ENCODE measurements around the gene VPS33B. TPM values are rescaled to one million over a fixed set of nuclear protein-coding genes. Genes with fewer than 3 reads are reported as not detected.
A peak's percentile ranks its signal among the peaks of the same experiment; 100 is the strongest.

VPS33B gene
- total RNA-seq, 1 donor from 2014 or later, result 20.5 TPM

- Mint-ChIP-seq H3K27ac (ENCODE audit: unreplicated experiment) (no peak overlapping the region), H3K9me3 (no peaks in the 10 kb centered on the region), H3K4me3 (peak overlapping the region; percentile 18), H3K4me1 (peaks cover 13% of the 10 kb centered on the region), H3K36me3 (ENCODE audit: low read depth) (peaks cover 13% of the 10 kb centered on the region), H3K27me3 (ENCODE audit: low read depth) (peaks cover 3% of the 10 kb centered on the region)
- no peak for DNase-seq (ENCODE audit: low read depth, low spot score)
- no peak for TF ChIP-seq CTCF (conservative IDR thresholded peaks at IDR 0.05)
These were observed 60.4 kb downstream of the VPS33B start for GRCh38 chr15:90962021-90962420.

GRCh38 chr15:90960298-90961091 is 61.9 kb downstream of the VPS33B start:
- no peak for DNase-seq (ENCODE audit: low read depth, low spot score)
- Mint-ChIP-seq H3K27me3 (ENCODE audit: low read depth) (peaks cover 3% of the 10 kb centered on the region), H3K36me3 (ENCODE audit: low read depth) (peaks cover 10% of the 10 kb centered on the region), H3K27ac (ENCODE audit: unreplicated experiment) (no peak overlapping the region), H3K4me3 (peak overlapping the region; percentile 62), H3K4me1 (peaks cover 23% of the 10 kb centered on the region), H3K9me3 (no peaks in the 10 kb centered on the region)
- TF ChIP-seq CTCF (conservative IDR thresholded peaks at IDR 0.05), result no peak

DNA sequence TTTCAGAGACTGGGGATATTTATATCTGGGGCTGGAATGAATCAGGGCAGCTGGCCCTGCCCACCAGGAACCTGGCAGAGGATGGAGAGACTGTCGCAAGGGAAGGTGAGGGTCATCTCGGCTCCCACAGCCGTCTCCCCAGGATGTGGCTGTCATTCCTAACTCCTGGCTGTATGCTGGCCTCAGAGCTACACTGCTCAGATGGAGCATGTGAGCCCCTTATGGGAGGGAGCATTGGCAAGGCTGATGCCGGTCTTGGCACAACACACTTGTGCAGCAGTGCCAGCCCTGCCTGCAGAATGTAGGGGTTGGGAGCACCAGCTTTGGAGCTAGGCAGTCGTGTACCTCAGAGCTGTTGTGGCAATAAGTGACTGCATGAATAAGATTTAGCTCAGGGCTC is 62.5 kb downstream of the VPS33B start:
- Mint-ChIP-seq H3K27me3 (ENCODE audit: low read depth) (peaks cover 3% of the 10 kb centered on the region), H3K36me3 (ENCODE audit: low read depth) (peaks cover 10% of the 10 kb centered on the region), H3K27ac (ENCODE audit: unreplicated experiment) (peak overlapping the region; percentile 57), H3K4me1 (peaks cover 23% of the 10 kb centered on the region), H3K9me3 (no peaks in the 10 kb centered on the region), H3K4me3 (peak overlapping the region; percentile 62)
- no peak for DNase-seq (ENCODE audit: low read depth, low spot score)
- TF ChIP-seq CTCF (conservative IDR thresholded peaks at IDR 0.05), result no peak

- H3K9me3 Mint-ChIP-seq, result no peaks in the 10 kb centered on the region
- no peak for DNase-seq (ENCODE audit: low read depth, low spot score)
- peaks cover 23% of the 10 kb centered on the region for H3K4me1 Mint-ChIP-seq
- peaks cover 3% of the 10 kb centered on the region for H3K27me3 Mint-ChIP-seq (ENCODE audit: low read depth)
- H3K27ac Mint-ChIP-seq (ENCODE audit: unreplicated experiment), result no peak overlapping the region
- H3K4me3 Mint-ChIP-seq, result peak overlapping the region; percentile 62
- no peak for TF ChIP-seq CTCF (conservative IDR thresholded peaks at IDR 0.05)
- peaks cover 10% of the 10 kb centered on the region for H3K36me3 Mint-ChIP-seq (ENCODE audit: low read depth)
These were observed 63.3 kb downstream of the VPS33B start for GRCh38 chr15:90959028-90959595.

- DNase-seq (ENCODE audit: low read depth, low spot score), result no peak
- Mint-ChIP-seq H3K4me1 (peaks cover 23% of the 10 kb centered on the region), H3K9me3 (no peaks in the 10 kb centered on the region), H3K4me3 (peak overlapping the region; percentile 88), H3K27ac (ENCODE audit: unreplicated experiment) (peak overlapping the region; percentile 46), H3K27me3 (ENCODE audit: low read depth) (peaks cover 3% of the 10 kb centered on the region), H3K36me3 (ENCODE audit: low read depth) (peaks cover 14% of the 10 kb centered on the region)
- TF ChIP-seq CTCF (conservative IDR thresholded peaks at IDR 0.05), result no peak
These were observed 64.6 kb downstream of the VPS33B start for GRCh38 chr15:90957791-90958190.

Data from neural crest cell (in vitro differentiated cells).